SK-N-MC (cell line): ENCODE measurements around the gene PPA2.

Experiments used
- EZH2 ChIP-seq: fragments of 200-600 bp; sonication (generic); IDR thresholded peaks from one replicate; pipeline ENCODE4 v1.6.1; 2017; ENCODE audit warnings: antibody characterized with exemption
- FOXP2 ChIP-seq: optimal IDR thresholded peaks from 2 replicates; pipeline ENCODE3; 2011; ENCODE audit warnings: mild to moderate bottlenecking, moderate library complexity; ENCODE audit not compliant: insufficient read depth; ENCODE audit errors: extremely low read length, control extremely low read depth
- POLR2AphosphoS5 ChIP-seq: IDR thresholded peaks from 2 replicates; pipeline ENCODE4 v1.6.1; 2012; ENCODE audit warnings: mild to moderate bottlenecking, low read depth, low read length, borderline replicate concordance

- TF ChIP-seq POLR2AphosphoS5 (no peak), EZH2 (no peak), FOXP2 (no peak)
These were observed 18.7 kb downstream of the PPA2 start for GRCh38 chr4:105455182-105455581.
